GM23338 (cell line): ENCODE measurements around the gene HPS3.

Source experiments
- CREB1 ChIP-seq: fragments of 250-450 bp; sonication (Bioruptor Pico); IDR thresholded peaks from 2 replicates; pipeline ENCODE4 v1.5.0; 2020; ENCODE audit warnings: low read depth, mild to moderate bottlenecking, moderate library complexity
- ETS1 ChIP-seq: IDR thresholded peaks from 2 replicates; pipeline ENCODE4 v1.6.1; 2016; ENCODE audit warnings: antibody characterized with exemption
- EZH2 ChIP-seq: fragments of 200-600 bp; sonication (generic); IDR thresholded peaks from one replicate; pipeline ENCODE4 v1.8.0; 2017; ENCODE audit warnings: antibody characterized with exemption, mild to moderate bottlenecking, low read depth; ENCODE audit not compliant: unreplicated experiment
- EZH2phosphoT487 ChIP-seq: fragments of 200-600 bp; sonication (generic); IDR thresholded peaks from one replicate; pipeline ENCODE4 v1.8.1; 2018; ENCODE audit warnings: antibody characterized with exemption; ENCODE audit not compliant: unreplicated experiment
- JUNB ChIP-seq: IDR thresholded peaks from one replicate; pipeline ENCODE4 v1.6.1; 2016; ENCODE audit warnings: antibody characterized with exemption; ENCODE audit not compliant: unreplicated experiment
- POLR2AphosphoS5 ChIP-seq: IDR thresholded peaks from 2 replicates; pipeline ENCODE4 v1.6.1; 2016; ENCODE audit warnings: antibody characterized with exemption, low read depth
- REST ChIP-seq: IDR thresholded peaks from one replicate; pipeline ENCODE4 v1.6.1; 2018; ENCODE audit warnings: antibody characterized with exemption; ENCODE audit not compliant: unreplicated experiment
- STAT1 ChIP-seq: IDR thresholded peaks from one replicate; pipeline ENCODE4 v1.6.1; 2016; ENCODE audit warnings: antibody characterized with exemption; ENCODE audit not compliant: unreplicated experiment
- ZNF114 ChIP-seq: fragments of 250-450 bp; sonication (Bioruptor Pico); IDR thresholded peaks from 2 replicates; pipeline ENCODE4 v1.5.0; 2020; ENCODE audit warnings: mild to moderate bottlenecking, moderate library complexity
- ZNF331 ChIP-seq: fragments of 250-450 bp; sonication (Bioruptor Pico); IDR thresholded peaks from 2 replicates; pipeline ENCODE4 v1.5.0; 2020; ENCODE audit warnings: low read depth, mild to moderate bottlenecking, moderate library complexity
- TF ChIP-seq, protein P1 (sequence below), 2 experiments: fragments of 200-600 bp in 1 of 2; sonication (generic) in 1 of 2; conservative IDR thresholded peaks; 2 replicates each; pipeline versions ENCODE4 v1.5.1 to v1.6.1; 2016 to 2017; ENCODE audit warnings: antibody characterized with exemption in 2 of 2, low read depth in 2 of 2, mild to moderate bottlenecking in 2 of 2, moderate library complexity in 1 of 2
- TF ChIP-seq, protein P2 (sequence below): fragments of 250-450 bp; sonication (Bioruptor Pico); IDR thresholded peaks from 2 replicates; pipeline ENCODE4 v1.5.0; 2020; ENCODE audit warnings: mild to moderate bottlenecking, moderate library complexity

DNA sequence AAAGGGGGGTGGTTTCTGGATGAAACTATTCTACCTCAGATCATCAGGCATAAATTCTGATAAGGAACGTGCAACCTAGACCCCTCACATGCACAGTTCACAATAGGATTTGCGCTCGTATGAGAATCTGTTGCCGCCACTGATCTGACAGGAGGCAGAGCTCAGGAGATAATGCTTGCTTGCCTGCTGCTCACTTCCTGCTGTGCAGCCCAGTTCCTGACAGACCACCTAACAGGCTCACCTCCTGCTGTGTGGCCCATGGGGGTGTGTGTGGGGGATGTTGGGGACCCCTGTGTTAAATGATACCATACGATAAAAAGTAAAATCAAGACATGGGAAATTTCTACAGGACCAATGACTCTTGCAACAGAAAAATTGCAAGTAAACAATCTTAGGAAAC, 68.2 kb downstream of the HPS3 start:
- no peak for TF ChIP-seq STAT1
- TF ChIP-seq, protein P1, sequence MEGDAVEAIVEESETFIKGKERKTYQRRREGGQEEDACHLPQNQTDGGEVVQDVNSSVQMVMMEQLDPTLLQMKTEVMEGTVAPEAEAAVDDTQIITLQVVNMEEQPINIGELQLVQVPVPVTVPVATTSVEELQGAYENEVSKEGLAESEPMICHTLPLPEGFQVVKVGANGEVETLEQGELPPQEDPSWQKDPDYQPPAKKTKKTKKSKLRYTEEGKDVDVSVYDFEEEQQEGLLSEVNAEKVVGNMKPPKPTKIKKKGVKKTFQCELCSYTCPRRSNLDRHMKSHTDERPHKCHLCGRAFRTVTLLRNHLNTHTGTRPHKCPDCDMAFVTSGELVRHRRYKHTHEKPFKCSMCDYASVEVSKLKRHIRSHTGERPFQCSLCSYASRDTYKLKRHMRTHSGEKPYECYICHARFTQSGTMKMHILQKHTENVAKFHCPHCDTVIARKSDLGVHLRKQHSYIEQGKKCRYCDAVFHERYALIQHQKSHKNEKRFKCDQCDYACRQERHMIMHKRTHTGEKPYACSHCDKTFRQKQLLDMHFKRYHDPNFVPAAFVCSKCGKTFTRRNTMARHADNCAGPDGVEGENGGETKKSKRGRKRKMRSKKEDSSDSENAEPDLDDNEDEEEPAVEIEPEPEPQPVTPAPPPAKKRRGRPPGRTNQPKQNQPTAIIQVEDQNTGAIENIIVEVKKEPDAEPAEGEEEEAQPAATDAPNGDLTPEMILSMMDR (conservative IDR thresholded peaks at IDR 0.05; ENCODE audit: low read depth in 2 of 2) = no peak
- peak; percentile 59 for TF ChIP-seq POLR2AphosphoS5
- no peak for TF ChIP-seq EZH2
- TF ChIP-seq EZH2phosphoT487 = no peak
- no peak for TF ChIP-seq REST
- no peak for TF ChIP-seq JUNB
- no peak for TF ChIP-seq ZNF331
- TF ChIP-seq CREB1 (CRISPR knock-in tag) = peak; percentile 34; the same call in 1 of the 2 replicates
- TF ChIP-seq, protein P2, sequence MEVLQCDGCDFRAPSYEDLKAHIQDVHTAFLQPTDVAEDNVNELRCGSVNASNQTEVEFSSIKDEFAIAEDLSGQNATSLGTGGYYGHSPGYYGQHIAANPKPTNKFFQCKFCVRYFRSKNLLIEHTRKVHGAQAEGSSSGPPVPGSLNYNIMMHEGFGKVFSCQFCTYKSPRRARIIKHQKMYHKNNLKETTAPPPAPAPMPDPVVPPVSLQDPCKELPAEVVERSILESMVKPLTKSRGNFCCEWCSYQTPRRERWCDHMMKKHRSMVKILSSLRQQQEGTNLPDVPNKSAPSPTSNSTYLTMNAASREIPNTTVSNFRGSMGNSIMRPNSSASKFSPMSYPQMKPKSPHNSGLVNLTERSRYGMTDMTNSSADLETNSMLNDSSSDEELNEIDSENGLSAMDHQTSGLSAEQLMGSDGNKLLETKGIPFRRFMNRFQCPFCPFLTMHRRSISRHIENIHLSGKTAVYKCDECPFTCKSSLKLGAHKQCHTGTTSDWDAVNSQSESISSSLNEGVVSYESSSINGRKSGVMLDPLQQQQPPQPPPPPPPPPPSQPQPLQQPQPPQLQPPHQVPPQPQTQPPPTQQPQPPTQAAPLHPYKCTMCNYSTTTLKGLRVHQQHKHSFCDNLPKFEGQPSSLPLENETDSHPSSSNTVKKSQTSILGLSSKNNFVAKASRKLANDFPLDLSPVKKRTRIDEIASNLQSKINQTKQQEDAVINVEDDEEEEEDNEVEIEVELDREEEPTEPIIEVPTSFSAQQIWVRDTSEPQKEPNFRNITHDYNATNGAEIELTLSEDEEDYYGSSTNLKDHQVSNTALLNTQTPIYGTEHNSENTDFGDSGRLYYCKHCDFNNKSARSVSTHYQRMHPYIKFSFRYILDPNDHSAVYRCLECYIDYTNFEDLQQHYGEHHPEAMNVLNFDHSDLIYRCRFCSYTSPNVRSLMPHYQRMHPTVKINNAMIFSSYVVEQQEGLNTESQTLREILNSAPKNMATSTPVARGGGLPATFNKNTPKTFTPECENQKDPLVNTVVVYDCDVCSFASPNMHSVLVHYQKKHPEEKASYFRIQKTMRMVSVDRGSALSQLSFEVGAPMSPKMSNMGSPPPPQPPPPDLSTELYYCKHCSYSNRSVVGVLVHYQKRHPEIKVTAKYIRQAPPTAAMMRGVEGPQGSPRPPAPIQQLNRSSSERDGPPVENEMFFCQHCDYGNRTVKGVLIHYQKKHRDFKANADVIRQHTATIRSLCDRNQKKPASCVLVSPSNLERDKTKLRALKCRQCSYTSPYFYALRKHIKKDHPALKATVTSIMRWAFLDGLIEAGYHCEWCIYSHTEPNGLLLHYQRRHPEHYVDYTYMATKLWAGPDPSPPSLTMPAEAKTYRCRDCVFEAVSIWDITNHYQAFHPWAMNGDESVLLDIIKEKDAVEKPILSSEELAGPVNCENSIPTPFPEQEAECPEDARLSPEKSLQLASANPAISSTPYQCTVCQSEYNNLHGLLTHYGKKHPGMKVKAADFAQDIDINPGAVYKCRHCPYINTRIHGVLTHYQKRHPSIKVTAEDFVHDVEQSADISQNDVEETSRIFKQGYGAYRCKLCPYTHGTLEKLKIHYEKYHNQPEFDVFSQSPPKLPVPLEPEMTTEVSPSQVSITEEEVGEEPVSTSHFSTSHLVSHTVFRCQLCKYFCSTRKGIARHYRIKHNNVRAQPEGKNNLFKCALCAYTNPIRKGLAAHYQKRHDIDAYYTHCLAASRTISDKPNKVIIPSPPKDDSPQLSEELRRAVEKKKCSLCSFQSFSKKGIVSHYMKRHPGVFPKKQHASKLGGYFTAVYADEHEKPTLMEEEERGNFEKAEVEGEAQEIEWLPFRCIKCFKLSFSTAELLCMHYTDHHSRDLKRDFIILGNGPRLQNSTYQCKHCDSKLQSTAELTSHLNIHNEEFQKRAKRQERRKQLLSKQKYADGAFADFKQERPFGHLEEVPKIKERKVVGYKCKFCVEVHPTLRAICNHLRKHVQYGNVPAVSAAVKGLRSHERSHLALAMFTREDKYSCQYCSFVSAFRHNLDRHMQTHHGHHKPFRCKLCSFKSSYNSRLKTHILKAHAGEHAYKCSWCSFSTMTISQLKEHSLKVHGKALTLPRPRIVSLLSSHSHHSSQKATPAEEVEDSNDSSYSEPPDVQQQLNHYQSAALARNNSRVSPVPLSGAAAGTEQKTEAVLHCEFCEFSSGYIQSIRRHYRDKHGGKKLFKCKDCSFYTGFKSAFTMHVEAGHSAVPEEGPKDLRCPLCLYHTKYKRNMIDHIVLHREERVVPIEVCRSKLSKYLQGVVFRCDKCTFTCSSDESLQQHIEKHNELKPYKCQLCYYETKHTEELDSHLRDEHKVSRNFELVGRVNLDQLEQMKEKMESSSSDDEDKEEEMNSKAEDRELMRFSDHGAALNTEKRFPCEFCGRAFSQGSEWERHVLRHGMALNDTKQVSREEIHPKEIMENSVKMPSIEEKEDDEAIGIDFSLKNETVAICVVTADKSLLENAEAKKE (CRISPR knock-in tag) = no peak
- peak; percentile 79 for TF ChIP-seq ETS1
- no peak for TF ChIP-seq ZNF114
